WERI-Rb-1 (cell line): ENCODE measurements around the gene SNF8.
"Not testable (repeated sequence)": the region's sequence is repeated elsewhere in the genome, so short reads cannot be mapped to it uniquely, and the experiment has no call there.

Experiments used
- DNase-seq: peaks from one replicate; pipeline ENCODE4 v3.0.0-alpha.2; 2020
- H3K27ac ChIP-seq: fragments of 250-450 bp; sonication (Bioruptor Pico); 2 replicates; pipeline ENCODE4 v1.5.1; 2020; ENCODE audit warnings: mild to moderate bottlenecking, moderate library complexity
- H3K27me3 ChIP-seq: fragments of 250-450 bp; sonication (Bioruptor Pico); 2 replicates; pipeline ENCODE4 v1.5.1; 2021; ENCODE audit warnings: mild to moderate bottlenecking, low read depth, moderate library complexity; ENCODE audit not compliant: insufficient read depth, severe bottlenecking
- H3K36me3 ChIP-seq: fragments of 250-450 bp; sonication (Bioruptor Pico); 2 replicates; pipeline ENCODE4 v1.5.1; 2020; ENCODE audit warnings: mild to moderate bottlenecking, moderate library complexity
- H3K4me3 ChIP-seq: 2 replicates; pipeline ENCODE4 v1.5.1; 2011; ENCODE audit warnings: low read depth, mild to moderate bottlenecking, control low read depth, low read length
- H3K9me3 ChIP-seq: fragments of 250-450 bp; sonication (Bioruptor Pico); 2 replicates; pipeline ENCODE4 v1.5.1; 2021; ENCODE audit warnings: mild to moderate bottlenecking, moderate library complexity; ENCODE audit not compliant: severe bottlenecking
- TF ChIP-seq, protein P1 (sequence below): IDR thresholded peaks from 2 replicates; pipeline ENCODE4 v1.5.1; 2011; ENCODE audit warnings: low read depth, mild to moderate bottlenecking, control low read depth, inconsistent platforms, low read length

SNF8 gene

DNA sequence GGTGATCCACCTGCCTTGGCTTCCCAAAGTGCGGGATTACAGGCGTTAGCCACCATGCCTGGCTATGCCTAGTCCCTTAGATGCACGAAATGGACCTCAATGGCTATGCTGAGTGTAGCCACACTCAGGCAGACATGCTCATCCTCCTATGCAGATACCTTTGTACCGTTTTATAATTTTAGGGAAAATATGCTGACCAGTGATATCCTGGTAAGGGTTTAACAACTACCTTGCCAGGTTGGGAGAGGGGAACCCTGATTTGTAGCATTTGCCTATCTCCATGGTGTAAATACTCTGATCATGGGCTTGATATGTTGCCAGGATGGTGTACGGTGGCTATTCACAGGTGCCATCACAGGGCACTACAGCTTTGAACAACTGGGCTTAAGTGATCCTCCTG lies 6.9 kb upstream of the SNF8 start:
- TF ChIP-seq, protein P1, sequence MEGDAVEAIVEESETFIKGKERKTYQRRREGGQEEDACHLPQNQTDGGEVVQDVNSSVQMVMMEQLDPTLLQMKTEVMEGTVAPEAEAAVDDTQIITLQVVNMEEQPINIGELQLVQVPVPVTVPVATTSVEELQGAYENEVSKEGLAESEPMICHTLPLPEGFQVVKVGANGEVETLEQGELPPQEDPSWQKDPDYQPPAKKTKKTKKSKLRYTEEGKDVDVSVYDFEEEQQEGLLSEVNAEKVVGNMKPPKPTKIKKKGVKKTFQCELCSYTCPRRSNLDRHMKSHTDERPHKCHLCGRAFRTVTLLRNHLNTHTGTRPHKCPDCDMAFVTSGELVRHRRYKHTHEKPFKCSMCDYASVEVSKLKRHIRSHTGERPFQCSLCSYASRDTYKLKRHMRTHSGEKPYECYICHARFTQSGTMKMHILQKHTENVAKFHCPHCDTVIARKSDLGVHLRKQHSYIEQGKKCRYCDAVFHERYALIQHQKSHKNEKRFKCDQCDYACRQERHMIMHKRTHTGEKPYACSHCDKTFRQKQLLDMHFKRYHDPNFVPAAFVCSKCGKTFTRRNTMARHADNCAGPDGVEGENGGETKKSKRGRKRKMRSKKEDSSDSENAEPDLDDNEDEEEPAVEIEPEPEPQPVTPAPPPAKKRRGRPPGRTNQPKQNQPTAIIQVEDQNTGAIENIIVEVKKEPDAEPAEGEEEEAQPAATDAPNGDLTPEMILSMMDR: no peak
- H3K4me3 ChIP-seq: no peak overlapping the region
- no peak overlapping the region for H3K27ac ChIP-seq
- H3K9me3 ChIP-seq: no peaks in the 10 kb centered on the region
- no peak for DNase-seq
- H3K36me3 ChIP-seq: no peaks in the 10 kb centered on the region
- no peaks in the 10 kb centered on the region for H3K27me3 ChIP-seq

DNA sequence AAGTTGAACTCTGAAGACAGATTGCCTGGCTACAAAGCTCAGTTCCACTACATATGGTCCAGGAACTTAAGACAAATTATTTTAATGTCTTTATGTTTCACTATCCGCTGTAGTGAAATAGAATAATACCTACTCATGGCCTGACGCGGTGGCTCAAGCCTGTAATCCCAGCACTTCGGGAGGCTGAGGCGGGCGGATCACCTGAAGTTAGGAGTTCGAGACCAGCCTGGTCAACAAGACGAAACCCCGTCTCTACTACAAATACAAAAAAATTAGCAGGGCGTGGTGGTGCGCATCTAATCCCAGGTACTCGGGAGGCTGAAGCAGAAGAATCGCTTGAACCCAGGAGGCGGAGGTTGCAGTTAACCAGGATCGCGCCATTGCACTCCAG lies 614 bp upstream of the SNF8 start:
- H3K27me3 ChIP-seq, DNase-seq, H3K9me3 ChIP-seq: not testable (repeated sequence)
- Histone ChIP-seq H3K4me3 (peak overlapping the region; percentile 96), H3K36me3 (peaks cover 29% of the 10 kb centered on the region), H3K27ac (peak overlapping the region; percentile 92)

DNA sequence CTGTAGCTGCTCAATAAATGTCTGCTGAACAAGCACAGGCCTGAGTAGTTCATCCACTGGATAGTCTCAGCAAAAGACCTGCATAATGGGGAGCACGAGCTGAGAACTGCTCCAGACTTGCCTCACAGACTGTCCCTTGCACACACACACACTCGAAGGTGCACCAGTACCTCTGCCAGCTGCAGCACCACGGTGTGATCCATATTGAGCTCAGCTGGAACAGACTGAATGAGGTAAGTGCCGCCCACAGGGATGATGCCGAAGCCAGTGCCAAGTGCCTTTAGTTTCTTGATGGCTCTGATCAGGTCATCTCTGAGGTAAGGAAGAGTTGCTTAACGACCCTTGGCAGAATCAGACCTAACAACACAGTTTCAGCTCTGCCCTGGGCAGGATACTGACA lies 11.6 kb downstream of the SNF8 start:
- H3K36me3 ChIP-seq: peaks cover 100% of the 10 kb centered on the region
- H3K4me3 ChIP-seq: no peak overlapping the region
- no peak overlapping the region for H3K27ac ChIP-seq
- no peaks in the 10 kb centered on the region for H3K27me3 ChIP-seq
- no peaks in the 10 kb centered on the region for H3K9me3 ChIP-seq
- DNase-seq: no peak
- TF ChIP-seq, protein P1: no peak

DNA sequence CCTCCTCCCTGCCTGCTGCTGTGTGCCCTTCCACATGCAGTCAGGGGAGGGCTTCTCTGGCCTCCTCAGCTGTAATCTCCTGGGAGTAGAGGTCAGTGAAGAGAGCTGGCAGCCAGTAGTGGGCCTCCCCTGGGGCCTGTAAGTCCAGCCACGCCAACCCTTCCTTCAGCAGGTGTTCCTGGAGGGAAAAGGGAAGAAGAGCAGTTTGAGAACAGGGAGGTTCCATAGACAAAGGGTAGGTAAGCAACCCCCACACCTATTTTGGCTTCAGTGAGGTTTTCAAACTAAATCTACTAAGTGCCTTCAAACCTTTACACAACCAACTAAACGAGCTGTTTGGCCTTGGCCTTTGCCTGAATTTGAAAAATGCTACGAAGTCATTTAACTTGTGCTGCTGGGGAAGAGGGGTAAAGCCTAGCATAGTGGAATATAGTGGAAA lies 14.2 kb downstream of the SNF8 start:
- TF ChIP-seq, protein P1: no peak

DNA sequence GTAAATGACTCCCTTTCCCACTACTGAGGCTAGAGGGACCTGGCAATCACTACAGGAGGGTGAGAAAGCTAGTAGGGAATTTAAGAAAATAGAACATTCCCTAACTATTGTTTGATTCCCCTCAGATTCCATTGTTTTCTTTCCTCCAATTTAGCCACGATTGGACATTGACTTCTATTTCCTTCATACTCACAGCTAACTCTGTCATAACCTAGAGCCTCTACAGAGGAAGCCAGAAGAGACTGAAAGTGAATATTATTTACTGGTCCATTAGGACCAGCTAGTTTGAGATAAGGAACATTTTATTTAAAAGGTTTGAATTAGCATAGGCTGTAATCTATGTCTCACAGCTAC lies 14.9 kb downstream of the SNF8 start:
- no peaks in the 10 kb centered on the region for H3K9me3 ChIP-seq
- H3K4me3 ChIP-seq: no peak overlapping the region
- H3K36me3 ChIP-seq: peaks cover 97% of the 10 kb centered on the region
- TF ChIP-seq, protein P1: no peak
- peak overlapping the region; percentile 7 for H3K27ac ChIP-seq
- DNase-seq: no peak
- no peaks in the 10 kb centered on the region for H3K27me3 ChIP-seq

More for the DNA sequence above, 14.2 kb downstream of the SNF8 start:
- H3K36me3 ChIP-seq: peaks cover 97% of the 10 kb centered on the region
- H3K4me3 ChIP-seq: no peak overlapping the region
- H3K27me3 ChIP-seq: no peaks in the 10 kb centered on the region
- H3K27ac ChIP-seq: no peak overlapping the region; the same call in 1 of the 2 replicates
- no peaks in the 10 kb centered on the region for H3K9me3 ChIP-seq
- DNase-seq: peak; percentile 37

DNA sequence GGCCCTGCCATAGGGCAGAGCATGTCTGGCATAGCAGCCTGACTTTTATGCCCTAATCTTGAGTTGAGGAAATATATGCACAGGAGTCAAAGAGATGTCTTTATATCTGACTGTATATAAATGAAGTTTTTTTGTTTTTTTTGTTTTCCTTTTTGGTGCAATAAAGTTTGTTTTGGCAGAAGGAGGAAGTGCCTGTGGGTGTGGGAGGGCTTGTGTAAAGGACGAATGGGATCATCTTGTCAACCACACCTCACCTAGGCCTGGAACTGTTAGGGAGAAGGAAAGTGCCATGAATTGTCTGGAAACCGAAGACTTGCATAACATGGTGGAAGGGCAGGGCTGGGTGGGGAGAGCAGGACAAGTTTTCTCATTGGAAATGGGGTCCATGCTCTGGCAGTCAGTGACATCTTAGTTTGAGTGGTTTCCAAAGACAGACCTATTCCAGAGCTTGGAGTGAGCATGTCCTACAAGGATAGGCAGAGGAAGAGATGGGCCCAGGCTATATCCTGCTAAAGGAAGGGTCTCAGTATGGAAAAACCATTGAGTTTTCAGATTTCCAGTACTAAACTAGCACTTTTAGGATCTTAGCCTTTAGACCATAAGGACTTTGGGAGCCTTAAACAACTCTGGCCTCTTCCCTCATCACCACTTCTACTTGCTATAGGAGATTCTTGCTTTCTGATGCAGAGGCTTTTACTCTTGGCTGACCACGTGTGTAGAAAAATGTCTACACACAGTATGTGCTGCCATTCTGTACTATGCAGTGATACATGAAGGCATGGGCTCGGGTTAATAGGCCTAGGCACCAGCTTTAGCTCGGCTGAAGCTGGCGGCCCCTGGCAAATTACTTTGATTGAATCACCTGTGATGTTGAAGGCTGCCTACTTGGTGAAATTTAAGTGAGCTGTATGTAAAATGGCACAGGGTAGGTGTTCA lies 15.5 kb downstream of the SNF8 start:
- H3K27ac ChIP-seq: no peak overlapping the region; the same call in 1 of the 2 replicates
- H3K36me3 ChIP-seq: peaks cover 97% of the 10 kb centered on the region
- H3K9me3 ChIP-seq: no peaks in the 10 kb centered on the region
- TF ChIP-seq, protein P1: no peak
- H3K27me3 ChIP-seq: no peaks in the 10 kb centered on the region
- DNase-seq: no peak
- H3K4me3 ChIP-seq: no peak overlapping the region
